H1 (cell line): ENCODE results near the gene OVCA2. TPM values are rescaled to one million over a fixed set of nuclear protein-coding genes. Genes with fewer than 3 reads are reported as not detected.
"Not testable (repeated sequence)": the region's sequence is repeated elsewhere in the genome, so short reads cannot be mapped to it uniquely, and the experiment has no call there.

Experiments used
- CTCF ChIA-PET: fragments of 300-600 bp; sonication (Branson Sonifier 250); formaldehyde crosslinking; loops from one replicate; lab custom pipeline; 2021; ENCODE audit not compliant: partially characterized antibody; lab: Charles Lee
- POLR2A ChIA-PET: fragments of 300-600 bp; sonication (Branson Sonifier 250); formaldehyde crosslinking; loops from one replicate; lab custom pipeline; 2021; ENCODE audit warnings: inconsistent platforms; ENCODE audit not compliant: partially characterized antibody; lab: Charles Lee
- DNase-seq, 2 experiments: peaks; one replicate each; pipeline versions ENCODE4 v3.0.0 to v3.0.0-alpha.2; 2010 to 2022; ENCODE audit warnings: low spot score in 2 of 2, low read depth in 1 of 2, mixed read lengths in 1 of 2
- FAIRE-seq: peaks from 2 replicates; lab custom pipeline; 2011; peaks lifted over from hg19 to GRCh38; lab: Jason Lieb, UNC
- H2AFZ ChIP-seq: 2 replicates; pipeline ENCODE4 v1.8.1; 2012; ENCODE audit warnings: low read length, inconsistent platforms
- H2AK5ac ChIP-seq: 2 replicates; pipeline ENCODE4 v1.6.1; 2013; ENCODE audit warnings: low read depth, low read length
- H2BK120ac ChIP-seq: replicated peaks from 2 replicates; pipeline ENCODE3; 2013; ENCODE audit warnings: low read depth, low read length, inconsistent platforms
- H2BK12ac ChIP-seq: 2 replicates; pipeline ENCODE4 v1.6.1; 2013; ENCODE audit warnings: low read depth, low read length
- H2BK15ac ChIP-seq: 2 replicates; pipeline ENCODE4 v1.6.1; 2013; ENCODE audit warnings: low read length
- H2BK20ac ChIP-seq: 2 replicates; pipeline ENCODE4 v1.6.1; 2013; ENCODE audit warnings: low read length
- H2BK5ac ChIP-seq: 2 replicates; pipeline ENCODE4 v1.6.1; 2013; ENCODE audit warnings: low read depth, low read length
- H3K14ac ChIP-seq: 2 replicates; pipeline ENCODE4 v1.6.1; 2013; ENCODE audit warnings: inconsistent platforms; ENCODE audit not compliant: insufficient read length
- H3K18ac ChIP-seq: 2 replicates; pipeline ENCODE4 v1.6.1; 2013; ENCODE audit warnings: low read length; ENCODE audit errors: extremely low read depth
- H3K23ac ChIP-seq: 2 replicates; pipeline ENCODE4 v1.6.1; 2013; ENCODE audit warnings: inconsistent platforms; ENCODE audit not compliant: insufficient read length
- H3K23me2 ChIP-seq: 2 replicates; pipeline ENCODE4 v1.6.1; 2013; ENCODE audit warnings: low read depth, low read length
- H3K27ac ChIP-seq: 2 replicates; pipeline ENCODE4 v1.6.1; 2011; ENCODE audit warnings: low read depth, low read length, inconsistent platforms
- H3K27me3 ChIP-seq, 4 experiments: replicated peaks in 1 of 4; 1 replicate in 1 of 4; 2 replicates in 3 of 4; pipeline versions ENCODE4 v1.6.1 to v1.8.1; 2011 to 2013; ENCODE audit warnings: low read length in 3 of 4, mild to moderate bottlenecking in 3 of 4, inconsistent platforms in 2 of 4, mixed read lengths in 2 of 4, moderate library complexity in 1 of 4; ENCODE audit not compliant: control insufficient read depth in 3 of 4, insufficient read depth in 3 of 4; ENCODE audit errors: extremely low read depth in 1 of 4
- H3K36me3 ChIP-seq, 4 experiments: 2 replicates each; pipeline versions ENCODE4 v1.6.1 to v1.8.1; 2011 to 2013; ENCODE audit warnings: mild to moderate bottlenecking in 4 of 4, low read length in 3 of 4, moderate library complexity in 2 of 4, control low read depth in 1 of 4, inconsistent platforms in 1 of 4; ENCODE audit not compliant: insufficient read depth in 4 of 4, control insufficient read depth in 2 of 4
- H3K4ac ChIP-seq: replicated peaks from 2 replicates; pipeline ENCODE3; 2013; ENCODE audit warnings: low read length, low read depth, mixed read lengths, inconsistent platforms; ENCODE audit not compliant: insufficient read length
- H3K4me1 ChIP-seq, 4 experiments: replicated peaks in 1 of 4; 1 replicate in 1 of 4; 2 replicates in 3 of 4; pipeline versions ENCODE4 v1.6.1 to v1.8.1; 2011 to 2013; ENCODE audit warnings: low read length in 3 of 4, inconsistent platforms in 2 of 4, mixed read lengths in 1 of 4; ENCODE audit not compliant: insufficient read depth in 4 of 4, control insufficient read depth in 3 of 4
- H3K4me2 ChIP-seq, 2 experiments: 2 replicates each; pipeline versions ENCODE4 v1.6.1 to v1.8.1; 2011 to 2013; ENCODE audit warnings: low read depth in 2 of 2, low read length in 2 of 2, control low read depth in 1 of 2, inconsistent platforms in 1 of 2, mild to moderate bottlenecking in 1 of 2; ENCODE audit not compliant: insufficient read depth in 1 of 2
- H3K4me3 ChIP-seq, 4 experiments: fragments of 200-600, 300-600 bp in 1 of 4; sonication (generic), shearing (Covaris generic), sonication (Bioruptor Twin) in 1 of 4; 2 replicates each; pipeline versions ENCODE4 v1.5.1 to v1.8.1; 2011 to 2016; ENCODE audit warnings: low read length in 4 of 4, low read depth in 3 of 4, control low read depth in 2 of 4, inconsistent platforms in 2 of 4, mild to moderate bottlenecking in 2 of 4, mixed read lengths in 1 of 4, moderate library complexity in 1 of 4; ENCODE audit not compliant: insufficient read depth in 2 of 4; ENCODE audit errors: extremely low read depth in 1 of 4
- H3K56ac ChIP-seq: replicated peaks from 2 replicates; pipeline ENCODE3; 2013; ENCODE audit warnings: low read depth, mild to moderate bottlenecking, mixed read lengths, low read length, inconsistent platforms; ENCODE audit not compliant: insufficient read length
- H3K79me1 ChIP-seq: 2 replicates; pipeline ENCODE4 v1.6.1; 2013; ENCODE audit warnings: low read depth, low read length, control low read depth
- H3K79me2 ChIP-seq, 2 experiments: 2 replicates each; pipeline versions ENCODE4 v1.6.1 to v1.8.1; 2012 to 2013; ENCODE audit warnings: low read length in 2 of 2, mild to moderate bottlenecking in 2 of 2, inconsistent platforms in 1 of 2; ENCODE audit not compliant: insufficient read depth in 2 of 2, control insufficient read depth in 1 of 2
- H3K9ac ChIP-seq, 4 experiments: replicated peaks in 1 of 4; 1 replicate in 1 of 4; 2 replicates in 3 of 4; pipeline versions ENCODE4 v1.6.1 to v1.8.1; 2011 to 2013; ENCODE audit warnings: low read depth in 3 of 4, low read length in 3 of 4, control low read depth in 2 of 4, mild to moderate bottlenecking in 2 of 4, moderate library complexity in 2 of 4, inconsistent platforms in 1 of 4; ENCODE audit errors: extremely low read depth in 1 of 4
- H3K9me3 ChIP-seq, 2 experiments: 2 replicates each; pipeline versions ENCODE4 v1.6.1 to v1.8.1; 2012 to 2013; ENCODE audit warnings: mild to moderate bottlenecking in 2 of 2, moderate library complexity in 2 of 2, control low read depth in 1 of 2, inconsistent platforms in 1 of 2, low read depth in 1 of 2, low read length in 1 of 2, mixed read lengths in 1 of 2; ENCODE audit not compliant: insufficient read depth in 2 of 2
- H4K20me1 ChIP-seq, 2 experiments: replicated peaks in 1 of 2; 2 replicates each; pipeline versions ENCODE3 to v1.8.1; 2011 to 2013; ENCODE audit warnings: inconsistent platforms in 2 of 2, low read length in 2 of 2, mild to moderate bottlenecking in 1 of 2; ENCODE audit not compliant: insufficient read depth in 2 of 2, control insufficient read depth in 1 of 2
- H4K5ac ChIP-seq: 2 replicates; pipeline ENCODE4 v1.6.1; 2013; ENCODE audit warnings: low read length, low read depth, mixed read lengths, inconsistent platforms; ENCODE audit not compliant: insufficient read length
- H4K8ac ChIP-seq: 2 replicates; pipeline ENCODE4 v1.8.0; 2013; ENCODE audit warnings: mild to moderate bottlenecking, moderate library complexity, low read length, inconsistent platforms; ENCODE audit not compliant: insufficient read depth; ENCODE audit errors: extremely low read depth
- H4K91ac ChIP-seq: replicated peaks from 2 replicates; pipeline ENCODE3; 2013; ENCODE audit warnings: low read length, mixed read lengths, inconsistent platforms; ENCODE audit not compliant: insufficient read length
- WGBS, 2 experiments: shearing (Covaris generic) in 1 of 2; methylation state at CpG; one replicate each; pipeline versions ENCODE4 v1.1.6 to v1.1.7; 2013 to 2015; ENCODE audit warnings: low lambda C conversion rate in 2 of 2, mixed read lengths in 2 of 2, inconsistent platforms in 1 of 2, low coverage in 1 of 2, missing lambda C conversion rate in 1 of 2; ENCODE audit not compliant: insufficient replicate concordance in 2 of 2, insufficient coverage in 1 of 2, insufficient read length in 1 of 2; ENCODE audit errors: extremely low coverage in 1 of 2, missing lambda C conversion rate in 1 of 2; 5-methylcytosine and 5-hydroxymethylcytosine counted together
- polyA plus RNA-seq, 7 experiments: library from polyadenylated mRNA; depleted of rRNA in 3 of 7; stranded (reverse) in 5 of 7; unstranded in 2 of 7; fragments of >200 nt in 5 of 7; fragments of 200-250 nt in 2 of 7; gene quantifications; 1 replicate in 5 of 7; 2 replicates in 1 of 7; 4 replicates in 1 of 7; pipeline versions ENCODE4 v1.2.1 to v1.2.3, GENCODE V29; 2011 to 2013; ENCODE audit warnings: missing spikeins in 2 of 7, mixed read lengths in 2 of 7
- total RNA-seq: library from RNA; stranded (reverse); fragmentation: NEBNext Ultra II Directional; extraction: Animal tissue kit (Norgen Biotek cat#: 25700); gene quantifications from 2 replicates; pipeline ENCODE4 v1.2.1, GENCODE V29; 2021

OVCA2 gene
- total and polyA plus RNA-seq, 2 of the 8 experiments (the other 6 are each of a cell fraction or from before 2014, with no cell fraction given): 15.3 to 37.0 TPM

DNA sequence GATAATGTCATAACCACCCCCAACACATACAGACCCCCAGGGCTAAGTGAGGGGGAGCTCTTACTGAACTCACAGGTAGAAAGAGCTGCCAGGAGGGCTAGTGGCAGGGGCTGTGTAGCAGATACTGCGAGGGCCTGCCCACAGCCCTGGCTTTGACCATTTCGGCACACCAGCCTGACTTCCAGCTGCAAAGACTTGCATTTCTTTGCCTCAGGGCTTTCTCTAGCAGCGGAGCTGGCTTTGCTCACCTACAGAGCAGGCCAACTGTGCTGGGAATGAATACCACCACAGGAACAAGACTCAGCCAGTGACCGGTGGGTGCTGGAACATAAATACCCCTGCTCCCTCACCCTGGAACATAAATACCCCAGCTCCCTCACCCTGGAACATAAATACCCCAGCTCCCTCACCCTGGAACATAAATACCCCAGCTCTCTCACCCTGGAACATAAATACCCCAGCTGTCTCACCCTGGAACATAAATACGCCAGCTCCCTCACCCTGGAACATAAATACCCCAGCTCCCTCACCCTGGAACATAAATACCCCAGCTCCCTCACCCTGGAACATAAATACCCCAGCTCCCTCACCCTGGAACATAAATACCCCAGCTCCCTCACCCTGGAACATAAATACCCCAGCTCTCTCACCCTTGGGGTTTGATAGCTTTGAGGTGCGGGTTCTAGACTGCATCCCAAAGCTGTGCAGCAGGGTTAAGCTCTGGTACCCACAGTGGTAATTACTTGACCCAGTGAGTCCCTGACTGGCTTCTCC is 28.4 kb upstream of the OVCA2 start:
- not testable (repeated sequence) for H3K9ac ChIP-seq, H3K4ac ChIP-seq, H3K23me2 ChIP-seq, H2BK15ac ChIP-seq, H3K79me1 ChIP-seq, H3K4me3 ChIP-seq, H3K4me2 ChIP-seq, H4K20me1 ChIP-seq, H3K56ac ChIP-seq, DNase-seq, H2BK20ac ChIP-seq, H4K5ac ChIP-seq, H2AFZ ChIP-seq, H3K9me3 ChIP-seq, H3K14ac ChIP-seq, H3K79me2 ChIP-seq, H3K18ac ChIP-seq, H3K23ac ChIP-seq, H2BK120ac ChIP-seq, H2AK5ac ChIP-seq, H3K27me3 ChIP-seq, FAIRE-seq, H3K27ac ChIP-seq, H4K91ac ChIP-seq, H2BK5ac ChIP-seq, H4K8ac ChIP-seq, H3K36me3 ChIP-seq, H2BK12ac ChIP-seq
- POLR2A ChIA-PET: interaction anchor here (1.1 kb wide), 1 partner anchor 15 kb away, joined by 3 read pairs; no protein-coding TSS in a partner anchor
- peaks cover 0 to 13% (median 2%) of the 10 kb centered on the region in 4 experiments; a peak in 3 of 7 replicates for H3K4me1 ChIP-seq
- CTCF ChIA-PET: interaction anchor here (1.1 to 1.7 kb wide), 3 partner anchors 45 to 131 kb away, joined by 3 to 4 read pairs (median 3); no protein-coding TSS in a partner anchor
- 83% methylated on average over 6 of the region's 6 CpGs; no CpG with 5 or more reads in 1 of the 2 experiments for WGBS, 2 experiments
